ENCODE results near the gene SELENOF.
"Not testable (repeated sequence)": the region's sequence is repeated elsewhere in the genome, so short reads cannot be mapped to it uniquely, and the experiment has no call there.

GRCh38 chr1:86817246-86817826 is 96.6 kb downstream of the SELENOF start:
- TF ChIP-seq CTCF, POLR2AphosphoS5, POLR2A (IDR thresholded peaks at IDR 0.05): not testable (repeated sequence)
